Stimulated activated CD8-positive, alpha-beta memory T cell treated with anti-CD3 and anti-CD28 coated beads, Interleukin-12 subunit alpha, Interleukin-12 subunit beta, amount 100 ng/mL, for 24 hours (primary cell): ENCODE measurements around the gene ARHGDIB.

Experiments used
- DNase-seq: peaks from one replicate; pipeline ENCODE4 v3.0.0-alpha.2; 2020; ENCODE audit errors: extremely low read depth

ARHGDIB gene

GRCh38 chr12:14961466-14962152, at the start of gene ARHGDIB:
Gene ARHGDIB, minus strand, starts transcription at chr12:14961601. Its CDS starts 10,889 bp downstream, at chr12:14950712.
- DNase-seq, result peak; percentile 32

GRCh38 chr12:15011162-15011561, 49.8 kb upstream of the ARHGDIB start:
- DNase-seq, result no peak

- DNase-seq, result no peak
These were observed 46.1 kb upstream of the ARHGDIB start for GRCh38 chr12:15007551-15007950.

- no peak for DNase-seq
These were observed 43.7 kb upstream of the ARHGDIB start for GRCh38 chr12:15005064-15005463.

- no peak for DNase-seq
These were observed 43.0 kb upstream of the ARHGDIB start for GRCh38 chr12:15004421-15004820.

- no peak for DNase-seq
These were observed 40.5 kb upstream of the ARHGDIB start for GRCh38 chr12:15001733-15002382.

- DNase-seq, result no peak
These were observed 39.2 kb upstream of the ARHGDIB start for GRCh38 chr12:15000575-15000974.

GRCh38 chr12:14999695-15000365, 38.4 kb upstream of the ARHGDIB start:
- DNase-seq, result no peak

GRCh38 chr12:14999021-14999694, 37.8 kb upstream of the ARHGDIB start:
- no peak for DNase-seq

GRCh38 chr12:14997998-14998397, 36.6 kb upstream of the ARHGDIB start:
- DNase-seq, result no peak

- DNase-seq, result no peak
These were observed 34.4 kb upstream of the ARHGDIB start for GRCh38 chr12:14995583-14996425.

- DNase-seq, result no peak
These were observed 33.2 kb upstream of the ARHGDIB start for GRCh38 chr12:14994610-14995009.

- DNase-seq, result no peak
These were observed 32.3 kb upstream of the ARHGDIB start for GRCh38 chr12:14993537-14994266.

GRCh38 chr12:14993117-14993516, 31.7 kb upstream of the ARHGDIB start:
- DNase-seq, result no peak

- no peak for DNase-seq
These were observed 31.3 kb upstream of the ARHGDIB start for GRCh38 chr12:14992673-14993072.

GRCh38 chr12:14991069-14991468, 29.7 kb upstream of the ARHGDIB start:
- DNase-seq, result no peak

GRCh38 chr12:14989790-14990189, 28.4 kb upstream of the ARHGDIB start:
- DNase-seq, result no peak

GRCh38 chr12:14988035-14988434, 26.6 kb upstream of the ARHGDIB start:
- no peak for DNase-seq

GRCh38 chr12:14986449-14986848, 25.0 kb upstream of the ARHGDIB start:
- DNase-seq, result no peak

- DNase-seq, result no peak
These were observed 23.4 kb upstream of the ARHGDIB start for GRCh38 chr12:14984766-14985285.

GRCh38 chr12:14984036-14984435, 22.6 kb upstream of the ARHGDIB start:
- DNase-seq, result no peak
